ENCODE results near the gene KCTD7. TPM values are rescaled to one million over a fixed set of nuclear protein-coding genes. Genes with fewer than 3 reads are reported as not detected.
"Not testable (repeated sequence)": the region's sequence is repeated elsewhere in the genome, so short reads cannot be mapped to it uniquely, and the experiment has no call there.

KCTD7 gene
- total RNA-seq, 2 experiments from 2014 or later = 31.9 to 33.8 TPM

DNA sequence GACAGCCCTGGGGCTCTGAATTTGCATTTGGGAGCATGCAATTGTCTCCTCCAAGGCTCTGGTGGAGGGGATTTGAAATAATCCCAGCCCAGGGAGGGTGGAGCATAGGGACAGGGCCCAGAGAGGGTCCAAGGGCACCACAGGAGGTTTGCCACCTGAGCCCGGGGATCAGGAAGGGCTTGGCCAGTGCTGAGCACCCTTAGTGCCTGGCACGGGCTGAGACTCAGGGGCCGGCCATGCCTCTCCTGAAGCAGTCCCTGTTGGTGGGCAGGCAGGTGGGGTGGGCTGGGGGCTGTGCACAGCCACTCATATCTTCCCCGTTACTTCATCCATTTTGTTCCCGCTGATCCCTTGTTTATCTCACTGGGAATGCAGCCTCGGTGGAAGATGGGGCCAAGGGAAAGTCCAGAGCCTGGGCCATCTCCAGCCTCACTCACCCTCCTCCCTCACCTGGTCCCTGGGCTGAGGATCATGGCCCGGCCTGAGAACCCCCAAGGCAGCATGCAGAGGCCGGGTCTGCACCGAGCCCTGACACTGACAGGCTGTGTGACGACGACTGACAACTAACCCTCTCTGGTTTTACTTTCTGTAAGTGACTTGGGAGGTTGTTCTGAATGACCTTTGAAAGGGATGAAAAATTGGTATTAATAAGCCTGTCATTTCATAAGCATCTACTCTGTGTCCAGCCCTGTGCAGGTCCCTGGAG is 38.5 kb downstream of the KCTD7 start:
- H3K4me1 Mint-ChIP-seq = peaks cover 2% of the 10 kb centered on the region
- no peaks in the 10 kb centered on the region for H3K27me3 Mint-ChIP-seq
- H3K27ac Mint-ChIP-seq = no peak overlapping the region
- H3K9me3 Mint-ChIP-seq = no peaks in the 10 kb centered on the region
- H3K36me3 Mint-ChIP-seq (ENCODE audit: low read depth) = no peaks in the 10 kb centered on the region
- CTCF ChIA-PET = no interaction called here
- no peak overlapping the region for H3K4me3 Mint-ChIP-seq
- no peak for DNase-seq
- POLR2A ChIA-PET = no interaction called here

DNA sequence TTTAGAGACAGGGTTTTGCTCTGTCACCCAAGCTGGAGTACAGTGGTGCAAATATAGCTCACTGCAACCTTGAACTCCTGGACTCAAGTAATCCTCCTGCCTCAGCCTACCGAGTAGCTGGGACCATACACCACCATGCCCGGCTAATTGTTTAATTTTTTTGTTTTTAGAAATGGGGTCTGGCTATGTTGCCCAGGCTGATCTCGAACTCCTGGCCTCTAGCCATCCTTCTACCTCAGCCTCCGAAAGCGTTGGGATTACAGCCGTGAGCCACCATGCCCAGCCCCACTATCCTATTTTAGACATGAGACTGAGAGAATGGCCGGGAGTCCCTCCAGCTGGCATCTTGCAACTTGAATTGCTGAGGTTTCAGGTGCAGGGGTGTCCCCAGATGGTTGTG is 39.4 kb downstream of the KCTD7 start:
- no peak for DNase-seq
- Mint-ChIP-seq H3K27ac (no peak overlapping the region), H3K9me3 (no peaks in the 10 kb centered on the region), H3K4me3 (no peak overlapping the region), H3K36me3 (ENCODE audit: low read depth) (no peaks in the 10 kb centered on the region), H3K27me3 (no peaks in the 10 kb centered on the region), H3K4me1 (peaks cover 3% of the 10 kb centered on the region)
- ChIA-PET POLR2A (no interaction called here), CTCF (no interaction called here)

DNA sequence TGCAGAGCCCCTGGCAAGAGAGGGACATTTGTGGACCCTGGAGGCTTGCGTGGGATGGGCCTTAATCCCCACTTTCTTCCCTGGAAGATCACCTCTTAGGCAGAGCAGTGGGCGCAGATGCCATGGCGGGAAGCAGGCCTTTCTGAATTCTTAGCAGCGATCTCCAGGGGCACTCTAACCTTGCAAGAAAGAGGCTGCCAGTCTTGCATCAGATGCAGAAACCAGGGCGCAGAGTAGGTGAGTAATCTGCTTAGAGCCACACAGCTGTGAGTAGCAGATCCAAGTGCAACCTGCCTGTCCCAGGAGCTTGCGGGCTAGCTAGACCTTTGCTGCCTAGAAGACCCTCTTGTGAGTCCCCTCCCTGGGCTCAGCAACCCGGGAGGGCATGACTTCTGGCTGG is 40.0 kb downstream of the KCTD7 start:
- H3K4me1 Mint-ChIP-seq = peaks cover 5% of the 10 kb centered on the region
- no peaks in the 10 kb centered on the region for H3K36me3 Mint-ChIP-seq (ENCODE audit: low read depth)
- no peaks in the 10 kb centered on the region for H3K9me3 Mint-ChIP-seq
- H3K27me3 Mint-ChIP-seq = no peaks in the 10 kb centered on the region
- DNase-seq = no peak
- ChIA-PET CTCF (interaction anchor here (1.3 kb wide), 1 partner anchor 11 kb away, joined by 3 read pairs; no protein-coding TSS in a partner anchor), POLR2A (interaction anchor here (1.2 to 1.4 kb wide), 2 partner anchors 11 to 13 kb away, joined by 4 to 6 read pairs; no protein-coding TSS in a partner anchor)
- no peak overlapping the region for H3K27ac Mint-ChIP-seq
- H3K4me3 Mint-ChIP-seq = no peak overlapping the region

DNA sequence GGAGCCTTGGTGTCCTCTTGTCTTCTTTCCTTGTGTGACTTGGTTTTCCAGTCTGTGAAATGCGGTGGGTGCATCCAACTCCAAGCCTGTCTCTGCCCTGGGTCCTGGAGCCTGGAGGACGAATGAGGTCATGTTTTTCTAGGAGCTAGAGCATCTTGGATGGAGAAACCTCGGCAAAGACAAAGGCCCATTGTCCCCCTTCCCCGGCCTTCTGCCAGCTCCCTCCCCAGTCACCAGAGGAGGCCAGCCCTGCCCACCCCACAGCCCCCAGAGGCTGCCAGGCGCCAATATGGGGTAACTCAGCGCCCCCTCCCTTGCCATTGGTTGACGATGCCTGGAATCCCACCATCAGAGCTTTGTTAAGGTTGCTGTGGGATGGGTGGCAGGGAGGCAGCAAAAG is 40.4 kb downstream of the KCTD7 start:
- Mint-ChIP-seq H3K27ac (no peak overlapping the region), H3K27me3 (no peaks in the 10 kb centered on the region), H3K4me1 (peaks cover 5% of the 10 kb centered on the region), H3K9me3 (no peaks in the 10 kb centered on the region), H3K4me3 (no peak overlapping the region), H3K36me3 (ENCODE audit: low read depth) (no peaks in the 10 kb centered on the region)
- DNase-seq = no peak
- ChIA-PET POLR2A (interaction anchor here (1.2 to 1.4 kb wide), 2 partner anchors 10 to 12 kb away, joined by 4 to 6 read pairs; no protein-coding TSS in a partner anchor), CTCF (interaction anchor here (1.3 kb wide), 1 partner anchor 11 kb away, joined by 3 read pairs; no protein-coding TSS in a partner anchor)

DNA sequence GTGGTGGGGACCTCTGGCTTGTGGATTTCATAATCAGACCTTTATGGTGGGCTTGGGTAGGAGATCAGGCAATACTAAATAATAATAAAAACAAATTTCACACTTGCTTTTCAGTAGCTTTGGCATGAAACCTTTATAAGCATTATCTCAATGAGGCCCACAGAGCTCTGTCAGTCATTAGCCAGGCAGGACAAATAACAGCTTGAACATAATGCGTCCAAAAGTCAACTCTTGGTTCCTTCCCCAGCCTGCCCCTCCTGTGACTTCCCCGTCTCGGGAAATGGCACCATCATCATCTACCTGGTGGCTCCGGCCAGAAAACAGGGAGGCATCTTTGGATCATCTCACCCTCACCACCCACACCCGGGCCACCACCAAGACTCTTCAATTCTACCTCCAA is 40.8 kb downstream of the KCTD7 start:
- ChIA-PET POLR2A (interaction anchor here (1.2 to 1.6 kb wide), 3 partner anchors 10 to 15 kb away, joined by 4 to 6 read pairs (median 6); no protein-coding TSS in a partner anchor), CTCF (interaction anchor here (1.3 kb wide), 1 partner anchor 12 kb away, joined by 3 read pairs; no protein-coding TSS in a partner anchor)
- Mint-ChIP-seq H3K27me3 (no peaks in the 10 kb centered on the region), H3K4me3 (no peak overlapping the region), H3K9me3 (no peaks in the 10 kb centered on the region), H3K4me1 (peaks cover 5% of the 10 kb centered on the region), H3K36me3 (ENCODE audit: low read depth) (no peaks in the 10 kb centered on the region), H3K27ac (no peak overlapping the region)
- DNase-seq = no peak

DNA sequence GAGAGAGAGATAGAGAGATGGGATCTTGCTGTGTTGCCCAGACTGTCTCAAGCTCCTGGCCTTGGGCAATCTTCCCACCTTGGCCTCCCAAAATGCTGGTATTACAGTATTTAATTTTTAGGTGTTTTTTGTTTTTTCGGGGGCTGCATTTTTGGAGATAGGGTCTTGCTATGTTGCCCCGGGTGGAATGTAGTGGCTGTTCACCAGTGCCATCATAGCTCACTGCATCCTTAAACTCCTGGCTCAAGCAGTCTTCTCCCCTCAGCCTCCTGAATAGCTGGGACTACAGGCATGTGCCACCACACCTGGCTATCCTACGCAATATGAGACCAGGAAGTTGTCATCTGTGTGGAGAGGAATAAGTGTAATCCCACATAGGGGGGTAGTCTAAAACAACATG is 42.4 kb downstream of the KCTD7 start:
- Mint-ChIP-seq H3K27ac (no peak overlapping the region), H3K36me3 (ENCODE audit: low read depth) (no peaks in the 10 kb centered on the region)
- POLR2A ChIA-PET = interaction anchor here (1.6 to 1.8 kb wide), 2 partner anchors 17 to 69 kb away, joined by 5 to 6 read pairs; partner anchors contain the start of gene RABGEF1

DNA sequence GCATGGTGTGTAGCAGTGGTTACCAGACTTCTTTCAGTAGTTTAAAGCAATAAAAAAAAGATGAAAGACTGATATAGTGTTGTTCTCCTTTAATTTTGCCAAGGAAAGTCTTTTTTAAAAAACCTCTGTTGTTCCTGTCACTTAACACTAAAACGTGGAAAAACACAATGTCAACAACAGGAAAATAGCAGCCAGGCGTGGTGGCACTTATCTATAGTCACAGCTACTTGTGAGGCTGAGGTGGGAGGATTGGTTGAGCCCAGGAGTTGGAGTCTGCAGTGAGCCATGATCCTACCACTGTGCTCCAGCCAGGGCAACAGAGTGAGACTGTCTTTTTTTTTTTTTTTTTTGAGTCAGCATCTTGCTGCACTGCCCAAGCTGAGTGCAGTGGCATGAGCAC is 42.8 kb downstream of the KCTD7 start:
- H3K9me3 Mint-ChIP-seq; H3K27ac Mint-ChIP-seq; DNase-seq; H3K27me3 Mint-ChIP-seq; H3K36me3 Mint-ChIP-seq (ENCODE audit: low read depth); CTCF ChIA-PET; H3K4me3 Mint-ChIP-seq; H3K4me1 Mint-ChIP-seq: not testable (repeated sequence)
- POLR2A ChIA-PET = interaction anchor here (1.8 kb wide), 1 partner anchor 69 kb away, joined by 5 read pairs; the partner anchor contains the start of gene RABGEF1

More for the DNA sequence above, 42.4 kb downstream of the KCTD7 start:
- Mint-ChIP-seq H3K27me3 (no peaks in the 10 kb centered on the region), H3K9me3 (no peaks in the 10 kb centered on the region), H3K4me3 (no peak overlapping the region), H3K4me1 (peaks cover 5% of the 10 kb centered on the region)
- DNase-seq = no peak
- CTCF ChIA-PET = interaction anchor here (0.7 kb wide), 1 partner anchor 689 kb away, joined by 3 read pairs; no protein-coding TSS in a partner anchor

DNA sequence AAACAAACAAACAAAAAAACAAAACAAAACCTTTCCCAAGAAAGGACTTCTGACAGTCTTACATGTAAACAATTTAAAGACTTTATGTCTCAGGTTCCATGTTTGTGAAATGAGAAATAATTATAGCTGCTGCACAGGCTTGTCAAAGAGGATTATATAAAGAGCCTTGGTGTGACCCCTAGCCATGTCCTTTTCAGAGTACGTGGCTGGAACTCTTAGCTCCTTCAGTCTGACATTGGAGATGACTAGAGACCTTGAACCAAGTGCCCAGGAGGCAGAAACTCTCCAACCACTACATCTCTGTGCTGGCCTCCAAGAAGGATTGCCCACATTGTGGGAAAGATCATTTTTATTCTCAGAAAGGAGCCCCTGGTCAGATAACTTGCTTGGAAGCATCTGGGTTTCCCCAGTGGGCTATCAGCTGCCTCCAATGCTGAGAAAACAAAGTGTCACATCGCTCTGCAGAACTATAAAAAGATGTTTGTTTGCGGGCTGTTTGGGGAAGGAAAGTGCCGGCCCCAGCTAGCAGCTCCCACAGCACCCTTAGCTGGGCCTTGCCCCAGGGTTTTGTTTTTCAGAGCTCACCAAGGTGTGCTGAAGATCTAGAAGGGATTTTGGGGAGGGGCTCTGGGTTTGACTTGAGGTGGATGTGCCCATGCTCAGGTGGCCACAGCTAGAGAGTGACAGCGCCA is 43.9 kb downstream of the KCTD7 start:
- H3K4me3 Mint-ChIP-seq; H3K4me1 Mint-ChIP-seq; POLR2A ChIA-PET; CTCF ChIA-PET; H3K27ac Mint-ChIP-seq; H3K9me3 Mint-ChIP-seq; H3K27me3 Mint-ChIP-seq; DNase-seq; H3K36me3 Mint-ChIP-seq (ENCODE audit: low read depth): not testable (repeated sequence)

DNA sequence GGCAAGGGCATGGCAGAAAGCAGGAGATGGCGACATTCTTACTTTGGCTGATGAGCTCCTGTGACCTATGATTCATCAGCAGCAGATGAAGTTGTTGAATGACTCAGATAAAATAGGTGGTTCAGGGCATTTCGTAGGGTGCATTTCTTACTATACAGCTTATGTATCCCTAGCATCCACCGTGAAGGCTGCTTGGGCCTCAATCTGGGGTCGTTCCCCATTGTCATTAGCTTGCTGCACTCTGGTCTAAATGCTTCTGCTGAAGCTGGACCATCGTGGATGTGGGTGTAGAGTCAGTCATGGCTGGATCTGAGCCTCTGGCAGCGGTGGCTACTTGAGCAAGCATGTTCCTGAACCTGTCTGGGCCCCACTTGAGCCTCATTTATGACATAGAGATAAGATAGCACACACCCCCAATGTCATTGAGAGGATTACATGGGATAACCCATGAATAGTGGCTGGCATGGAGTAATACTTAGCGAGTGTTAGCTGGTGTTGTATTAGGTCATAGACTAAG is 44.5 kb downstream of the KCTD7 start:
- H3K27me3 Mint-ChIP-seq; CTCF ChIA-PET; POLR2A ChIA-PET; H3K4me1 Mint-ChIP-seq; H3K36me3 Mint-ChIP-seq (ENCODE audit: low read depth); H3K9me3 Mint-ChIP-seq; DNase-seq; H3K27ac Mint-ChIP-seq; H3K4me3 Mint-ChIP-seq: not testable (repeated sequence)

DNA sequence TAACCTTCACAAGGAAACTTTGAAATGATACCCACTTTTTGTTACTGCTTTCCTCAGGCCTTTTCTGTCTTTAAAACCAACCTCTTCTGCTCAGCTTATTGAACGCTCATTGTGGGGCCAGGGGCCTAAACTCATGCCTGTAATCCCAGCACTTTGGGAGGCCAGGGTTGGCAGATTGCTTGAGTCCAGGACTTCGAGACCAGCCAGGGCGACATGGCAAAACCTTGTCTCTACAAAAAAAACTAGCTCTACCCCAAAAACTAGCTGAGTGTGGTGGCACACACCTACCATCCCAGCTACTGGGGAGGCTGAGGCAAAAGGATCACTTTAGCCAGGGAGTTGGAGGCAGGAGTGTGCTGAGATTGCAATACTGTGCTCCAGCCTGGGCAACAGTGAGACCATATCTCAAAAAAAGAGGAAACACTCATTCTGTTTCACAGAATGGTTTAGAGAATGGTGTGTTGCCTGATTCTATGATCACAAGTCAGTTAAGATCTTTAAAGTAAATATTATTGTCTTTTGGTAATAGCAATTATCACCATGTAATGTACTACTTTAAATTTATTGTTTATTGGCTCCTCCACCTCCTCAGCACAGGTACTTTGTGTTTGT is 51.1 kb downstream of the KCTD7 start:
- H3K4me1 Mint-ChIP-seq = peaks cover 39% of the 10 kb centered on the region
- no peak for DNase-seq
- ChIA-PET POLR2A (interaction anchor here (1.2 to 3.0 kb wide), 2 partner anchors 10 to 26 kb away, joined by 6 to 18 read pairs; no protein-coding TSS in a partner anchor), CTCF (no interaction called here)
- H3K36me3 Mint-ChIP-seq (ENCODE audit: low read depth) = peaks cover 2% of the 10 kb centered on the region
- H3K4me3 Mint-ChIP-seq = no peak overlapping the region
- H3K9me3 Mint-ChIP-seq = no peaks in the 10 kb centered on the region
- peak overlapping the region; percentile 31 for H3K27ac Mint-ChIP-seq
- no peaks in the 10 kb centered on the region for H3K27me3 Mint-ChIP-seq

DNA sequence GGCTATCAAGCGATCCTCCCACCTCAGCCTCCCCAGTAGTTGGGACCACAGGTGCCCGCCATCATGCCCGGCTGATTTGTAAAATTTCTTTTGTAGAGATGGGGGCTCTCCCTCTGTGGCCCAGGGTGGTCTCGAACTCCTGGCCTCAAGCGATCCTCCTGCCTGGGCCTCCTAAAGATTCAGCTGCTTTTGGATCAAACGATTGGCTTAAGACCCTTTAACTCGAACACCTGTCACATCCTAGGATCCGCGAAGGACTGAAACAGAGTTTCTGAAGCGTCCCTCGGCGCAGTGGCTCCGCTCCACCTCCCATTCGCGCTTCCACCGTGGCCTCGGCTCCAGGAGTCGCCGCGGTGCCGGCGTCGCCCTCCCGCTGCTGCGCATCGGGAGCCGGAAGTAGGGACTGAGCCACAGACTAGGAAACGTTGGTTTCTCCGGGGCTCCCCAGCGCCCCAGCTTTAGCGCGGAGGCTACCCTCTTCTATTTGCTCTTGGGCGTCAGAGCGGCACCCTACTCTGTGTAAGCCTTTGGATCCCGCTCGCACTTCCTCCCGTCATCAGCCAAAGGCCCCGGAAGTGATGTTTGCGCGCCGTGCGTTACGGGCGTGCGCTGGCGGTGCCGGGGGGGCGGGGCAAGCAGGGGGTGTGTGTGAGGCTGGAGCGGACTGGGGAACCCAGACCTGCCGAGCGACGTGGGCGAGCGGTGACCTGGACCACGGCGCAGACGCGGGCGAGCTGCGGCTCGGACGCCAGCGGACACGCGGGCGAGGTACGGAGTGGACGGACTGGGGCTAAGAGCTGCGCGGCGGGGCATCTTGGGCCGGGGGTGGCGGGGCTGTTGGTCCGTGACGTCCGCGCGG is 53.0 kb downstream of the KCTD7 start:
- H3K27ac Mint-ChIP-seq = peak overlapping the region; percentile 89
- ChIA-PET POLR2A (interaction anchor here (0.5 to 3.0 kb wide), 10 partner anchors 12 to 239 kb away, joined by 3 to 18 read pairs (median 4); partner anchors contain the start of genes KCTD7, RABGEF1 and TMEM248), CTCF (no interaction called here)
- peaks cover 2% of the 10 kb centered on the region for H3K36me3 Mint-ChIP-seq (ENCODE audit: low read depth)
- peak overlapping the region; percentile 91 for H3K4me3 Mint-ChIP-seq
- H3K4me1 Mint-ChIP-seq = peaks cover 45% of the 10 kb centered on the region
- DNase-seq = peak; percentile 94
- no peaks in the 10 kb centered on the region for H3K27me3 Mint-ChIP-seq
- no peaks in the 10 kb centered on the region for H3K9me3 Mint-ChIP-seq

DNA sequence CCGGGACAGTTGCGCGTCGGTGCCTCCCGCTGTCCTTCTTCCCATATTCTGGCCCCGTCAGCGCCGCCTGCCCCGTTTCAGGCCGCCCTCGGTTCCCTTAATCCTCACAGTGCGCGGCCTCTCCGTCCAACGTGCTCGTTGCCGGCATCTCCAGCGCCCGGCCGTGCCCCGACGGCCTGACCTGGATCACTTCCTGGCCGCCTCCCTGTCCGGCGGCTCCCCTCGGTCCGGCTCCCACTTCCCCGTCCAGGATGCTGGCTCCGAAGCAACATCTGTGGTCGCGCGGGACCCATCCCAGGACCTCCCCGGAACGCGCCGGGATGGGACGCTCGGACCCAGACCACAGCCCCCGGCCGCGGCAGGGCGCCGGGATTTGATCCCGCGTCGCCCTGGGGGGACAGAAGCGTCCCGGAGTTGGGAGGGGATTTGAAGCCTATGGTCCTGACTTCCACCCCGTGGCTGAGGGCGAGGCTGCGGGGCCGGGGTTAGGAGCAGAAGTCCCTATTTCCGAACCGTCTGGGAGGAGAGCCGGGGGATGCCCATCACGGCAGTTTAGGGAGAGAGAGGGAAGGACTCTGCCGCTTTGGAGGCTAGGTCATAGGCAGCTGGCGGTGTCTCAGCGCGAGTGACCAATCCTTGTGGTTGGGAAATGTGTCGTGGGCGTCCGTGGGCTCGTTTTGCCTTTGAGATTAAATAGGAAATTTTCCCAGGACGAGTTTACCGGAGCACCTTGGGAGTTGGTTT is 53.8 kb downstream of the KCTD7 start:
- ChIA-PET CTCF (no interaction called here), POLR2A (interaction anchor here (0.5 to 3.0 kb wide), 6 partner anchors 28 to 189 kb away, joined by 3 to 18 read pairs (median 12); partner anchors contain the start of genes KCTD7 and RABGEF1)
- Mint-ChIP-seq H3K4me1 (peaks cover 45% of the 10 kb centered on the region), H3K27me3 (no peaks in the 10 kb centered on the region), H3K9me3 (no peaks in the 10 kb centered on the region), H3K36me3 (ENCODE audit: low read depth) (peaks cover 6% of the 10 kb centered on the region), H3K4me3 (peak overlapping the region; percentile 91), H3K27ac (peak overlapping the region; percentile 56)
- no peak for DNase-seq
